K562 (cell line): ENCODE data around the gene ASPA. TPM values are rescaled to one million over a fixed set of nuclear protein-coding genes. Genes with fewer than 3 reads are reported as not detected.

Source experiments
- ATAC-seq: fragments of 200-7000 bp; cut with Tn5 transposase; 3 replicates; pipeline ENCODE4 v1.9.1; 2020; ENCODE audit warnings: moderate library complexity
- BruUV-seq: library from RNA; stranded (reverse); fragments of 400-500 nt; replicated peaks from 2 replicates; lab custom pipeline; 2021; lab: Mats Ljungman, UMichigan
- CTCF ChIA-PET: fragments of 300-600 bp; formaldehyde crosslinking; extraction: SDS; loops from one replicate; lab custom pipeline; 2021; ENCODE audit warnings: low intra/inter-chr PET ratio; lab: Yijun Ruan, JAX
- POLR2A ChIA-PET: fragments of 300-600, 350-650 bp; sonication (Branson Sonifier 250); formaldehyde crosslinking; extraction: SDS; loops from one replicate; lab custom pipeline; 2021; ENCODE audit warnings: antibody characterized with exemption, inconsistent platforms; lab: Yijun Ruan, JAX
- DNase-seq, 4 experiments: peaks; one replicate each; pipeline versions ENCODE4 v3.0.0 to v3.0.0-alpha.2; 2011 to 2018; ENCODE audit warnings: low spot score in 3 of 4, mixed read lengths in 3 of 4; ENCODE audit errors: extremely low read depth in 1 of 4
- FAIRE-seq: peaks from 2 replicates; lab custom pipeline; 2011; peaks lifted over from hg19 to GRCh38; lab: Jason Lieb, UNC
- H2AFZ ChIP-seq: 2 replicates; pipeline ENCODE4 v1.6.0; 2011; ENCODE audit warnings: low read depth, low read length, control low read depth, inconsistent platforms
- H3K27ac ChIP-seq: fragments of 200-600 bp; 3 replicates; pipeline ENCODE4 v1.8.0; 2011; ENCODE audit warnings: low read depth, mild to moderate bottlenecking, control low read depth, inconsistent platforms, low read length, moderate library complexity, mixed read lengths; ENCODE audit errors: extremely low read depth
- H3K27me3 ChIP-seq, 2 experiments: fragments of 300-600 bp in 1 of 2; 2 replicates in 1 of 2; 3 replicates in 1 of 2; pipeline versions ENCODE4 v1.6.0 to v1.8.0; 2011; ENCODE audit warnings: inconsistent platforms in 2 of 2, low read length in 2 of 2, mild to moderate bottlenecking in 1 of 2, mixed read lengths in 1 of 2, moderate library complexity in 1 of 2; ENCODE audit not compliant: control insufficient read depth in 2 of 2, insufficient read depth in 2 of 2
- H3K36me3 ChIP-seq: fragments of 300-600 bp; 3 replicates; pipeline ENCODE4 v1.8.0; 2011; ENCODE audit warnings: mild to moderate bottlenecking, low read length, inconsistent platforms; ENCODE audit not compliant: control insufficient read depth, insufficient read depth
- H3K4me1 ChIP-seq, 2 experiments: fragments of 200-600 bp in 1 of 2; replicated peaks in 1 of 2; 2 replicates in 1 of 2; 3 replicates in 1 of 2; pipeline versions ENCODE4 v1.5.1 to v1.8.0; 2011; ENCODE audit warnings: inconsistent platforms in 2 of 2, low read length in 2 of 2, mild to moderate bottlenecking in 1 of 2, mixed read lengths in 1 of 2, moderate library complexity in 1 of 2; ENCODE audit not compliant: control insufficient read depth in 2 of 2, insufficient read depth in 2 of 2
- H3K4me2 ChIP-seq: 2 replicates; pipeline ENCODE4 v1.6.1; 2011; ENCODE audit warnings: low read length, control low read depth, inconsistent platforms, mixed read lengths; ENCODE audit not compliant: insufficient read depth
- H3K4me3 ChIP-seq: fragments of 200-600 bp; sonication (generic), shearing (Covaris generic); 2 replicates; pipeline ENCODE4 v1.5.1; 2016; ENCODE audit warnings: control low read depth, inconsistent platforms
- H3K79me2 ChIP-seq: fragments of 200-600 bp; 3 replicates; pipeline ENCODE4 v1.8.0; 2011; ENCODE audit warnings: low read length, inconsistent platforms; ENCODE audit not compliant: control insufficient read depth, insufficient read depth
- H3K9ac ChIP-seq, 2 experiments: 2 replicates each; pipeline versions ENCODE4 v1.6.0 to v1.6.1; 2011; ENCODE audit warnings: low read depth in 2 of 2, low read length in 2 of 2, control low read depth in 1 of 2, inconsistent platforms in 1 of 2, mild to moderate bottlenecking in 1 of 2, mixed read lengths in 1 of 2; ENCODE audit not compliant: insufficient read depth in 1 of 2
- H3K9me1 ChIP-seq: one replicate; pipeline ENCODE4 v1.6.0; 2011; ENCODE audit warnings: inconsistent platforms, mild to moderate bottlenecking, low read length, moderate library complexity; ENCODE audit not compliant: control insufficient read depth, insufficient read depth
- H3K9me3 ChIP-seq: replicated peaks from 2 replicates; pipeline ENCODE4 v1.5.1; 2011; ENCODE audit warnings: low read depth, low read length, inconsistent platforms; ENCODE audit not compliant: control insufficient read depth, insufficient read depth
- H4K20me1 ChIP-seq: replicated peaks from 2 replicates; pipeline ENCODE4 v1.6.1; 2011; ENCODE audit warnings: low read length, inconsistent platforms, mixed read lengths; ENCODE audit not compliant: control insufficient read depth, insufficient read depth
- BMI1 ChIP-seq: fragments of 150-350 bp; IDR thresholded peaks from 2 replicates; pipeline ENCODE4 v1.6.1; 2014; ENCODE audit warnings: low read length
- E2F6 ChIP-seq, 2 experiments: IDR thresholded peaks; 2 replicates each; pipeline ENCODE4 v1.6.1; 2011; ENCODE audit warnings: borderline replicate concordance in 1 of 2, control low read depth in 1 of 2, low read depth in 1 of 2, low read length in 1 of 2, mild to moderate bottlenecking in 1 of 2, mixed read lengths in 1 of 2, moderate library complexity in 1 of 2; ENCODE audit not compliant: insufficient read depth in 1 of 2, insufficient read length in 1 of 2, poor library complexity in 1 of 2, severe bottlenecking in 1 of 2; ENCODE audit errors: extremely low read depth in 1 of 2
- KLF10 ChIP-seq: fragments of 250-450 bp; sonication (Bioruptor Pico); IDR thresholded peaks from 2 replicates; pipeline ENCODE4 v1.6.1; 2021; ENCODE audit warnings: matching md5 sums
- L3MBTL2 ChIP-seq: fragments of 450-650 bp; IDR thresholded peaks from 2 replicates; pipeline ENCODE4 v1.6.1; 2016; ENCODE audit warnings: mild to moderate bottlenecking, moderate library complexity
- NRF1 ChIP-seq, 2 experiments: fragments of 450-650 bp; IDR thresholded peaks in 1 of 2; conservative IDR thresholded peaks in 1 of 2; 2 replicates each; pipeline ENCODE4 v1.6.1; 2014; ENCODE audit warnings: mild to moderate bottlenecking in 2 of 2
- WGBS: fragments of 100-300 bp; shearing (Covaris generic); methylation state at CpG from one replicate; pipeline ENCODE4 v1.1.6; 2016; ENCODE audit warnings: low coverage, mixed read lengths; ENCODE audit not compliant: insufficient coverage; ENCODE audit errors: missing lambda C conversion rate; 5-methylcytosine and 5-hydroxymethylcytosine counted together
- in situ Hi-C: fragments of 300-500 bp; cut with MboI; formaldehyde crosslinking; loops from 4 replicates; pipeline ENCODE4 v1.15.0; 2018; ENCODE audit warnings: inconsistent platforms, mixed read lengths
- intact Hi-C: fragments of 100-400 bp; cut with micrococcal nuclease; formaldehyde crosslinking; loops from 2 replicates; pipeline ENCODE4 v1.14.2; 2022
- polyA plus RNA-seq, 8 experiments: library from polyadenylated mRNA; depleted of rRNA in 4 of 8; stranded (reverse) in 5 of 8; unstranded in 3 of 8; fragments of >200 nt; fragmentation: Nextera tagmentation in 2 of 8; fragmentation: Illumina TruSeq in 1 of 8; extraction: Ambion mirVana in 2 of 8; extraction: Trizol in 1 of 8; gene quantifications; 2 replicates each; pipeline versions ENCODE4 v1.2.1 to v1.2.3, GENCODE V29; 2011 to 2014; ENCODE audit warnings: inconsistent platforms in 1 of 8, missing spikeins in 1 of 8
- total RNA-seq, 7 experiments: library from RNA; depleted of rRNA in 6 of 7; stranded (reverse); fragments of >200 nt in 6 of 7; fragmentation: Illumina TruSeq in 2 of 7; extraction: Trizol in 2 of 7; gene quantifications; 2 replicates each; pipeline versions ENCODE4 v1.2.1 to v1.2.3, GENCODE V29; 2011 to 2021; ENCODE audit warnings: low replicate concordance in 1 of 7
- TF ChIP-seq, protein P1 (sequence below), 2 experiments: fragments of 450-650 bp; conservative IDR thresholded peaks; 2 replicates each; pipeline ENCODE4 v1.6.1; 2017; ENCODE audit warnings: mild to moderate bottlenecking in 2 of 2, moderate library complexity in 2 of 2

The ASPA gene
- total and polyA plus RNA-seq, 9 of the 15 experiments (the other 6 are each of a cell fraction or from before 2014, with no cell fraction given) = not detected

GRCh38 chr17:3512505-3513171, 36.8 kb downstream of the ASPA start:
- Histone ChIP-seq H3K4me1 (no peaks in the 10 kb centered on the region), H3K4me2 (no peak overlapping the region), H3K9me3 (no peaks in the 10 kb centered on the region), H3K27me3 (peaks cover 0 to 17% of the 10 kb centered on the region in 2 experiments; a peak in 1 of 5 replicates), H3K9me1 (no peaks in the 10 kb centered on the region), H3K79me2 (no peaks in the 10 kb centered on the region), H4K20me1 (no peaks in the 10 kb centered on the region), H3K4me3 (no peak overlapping the region), H2AFZ (no peak overlapping the region; the same call in 1 of the 2 replicates), H3K9ac (no peak overlapping the region), H3K36me3 (no peaks in the 10 kb centered on the region), H3K27ac (no peak overlapping the region)
- no peak for ATAC-seq
- DNase-seq = peak in 1 of 4 experiments; percentile 6
- ChIA-PET CTCF (no interaction called here), POLR2A (no interaction called here)
- BruUV-seq = no TSS peak
- no peak for FAIRE-seq
- intact Hi-C loops (no loop called here), in situ Hi-C loops (no loop called here)
- WGBS = 19% methylated on average over 10 of the region's 20 CpGs
- no peak for TF ChIP-seq BMI1
- peak; percentile 33; the same call in 1 of the 2 replicates for TF ChIP-seq L3MBTL2
- peak in 1 of 2 experiments; percentile 39 for TF ChIP-seq E2F6 (IDR thresholded peaks at IDR 0.05; ENCODE audit: borderline replicate concordance in 1 of 2, extremely low read depth in 1 of 2, insufficient read depth in 1 of 2, insufficient read length in 1 of 2, low read depth in 1 of 2, low read length in 1 of 2, poor library complexity in 1 of 2, severe bottlenecking in 1 of 2)
- TF ChIP-seq, protein P1, sequence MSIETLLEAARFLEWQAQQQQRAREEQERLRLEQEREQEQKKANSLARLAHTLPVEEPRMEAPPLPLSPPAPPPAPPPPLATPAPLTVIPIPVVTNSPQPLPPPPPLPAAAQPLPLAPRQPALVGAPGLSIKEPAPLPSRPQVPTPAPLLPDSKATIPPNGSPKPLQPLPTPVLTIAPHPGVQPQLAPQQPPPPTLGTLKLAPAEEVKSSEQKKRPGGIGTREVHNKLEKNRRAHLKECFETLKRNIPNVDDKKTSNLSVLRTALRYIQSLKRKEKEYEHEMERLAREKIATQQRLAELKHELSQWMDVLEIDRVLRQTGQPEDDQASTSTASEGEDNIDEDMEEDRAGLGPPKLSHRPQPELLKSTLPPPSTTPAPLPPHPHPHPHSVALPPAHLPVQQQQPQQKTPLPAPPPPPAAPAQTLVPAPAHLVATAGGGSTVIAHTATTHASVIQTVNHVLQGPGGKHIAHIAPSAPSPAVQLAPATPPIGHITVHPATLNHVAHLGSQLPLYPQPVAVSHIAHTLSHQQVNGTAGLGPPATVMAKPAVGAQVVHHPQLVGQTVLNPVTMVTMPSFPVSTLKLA (conservative IDR thresholded peaks at IDR 0.05) = no peak
- no peak for TF ChIP-seq KLF10 (CRISPR knock-in tag)
- peak in 1 of 2 experiments; percentile 52; a peak in 3 of 4 replicates for TF ChIP-seq NRF1 (conservative IDR thresholded peaks at IDR 0.05 in 1 of 2, IDR thresholded peaks at IDR 0.05 in 1 of 2)
